ENCODE data around the gene CARF.

CARF gene

DNA sequence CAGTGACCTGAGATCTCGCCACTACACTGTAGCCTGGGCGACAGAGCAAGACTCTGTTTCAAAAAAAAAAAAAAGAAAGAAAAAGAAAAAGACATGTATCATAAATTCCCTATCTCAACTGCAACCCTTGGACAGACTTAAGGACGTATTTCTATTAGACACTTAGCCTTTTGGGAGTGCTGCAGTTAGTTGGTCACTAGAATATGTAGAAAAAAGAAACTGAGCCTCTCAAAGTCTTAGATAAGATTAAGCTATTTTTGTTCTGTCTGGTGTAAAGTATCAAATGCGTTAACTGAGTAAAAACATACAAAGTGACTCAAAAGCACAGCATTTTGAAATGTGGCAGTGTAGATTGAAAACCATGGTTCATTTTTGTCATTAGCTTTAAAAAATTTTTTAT lies 109.9 kb downstream of the CARF start:
- DNase-seq (ENCODE audit: low read depth), result no peak

- peak; percentile 50 for DNase-seq (ENCODE audit: low read depth)
These were observed 110.7 kb downstream of the CARF start for GRCh38 chr2:203022751-203023150.

- peak; percentile 27 for DNase-seq (ENCODE audit: low read depth)
These were observed 113.5 kb downstream of the CARF start for GRCh38 chr2:203025592-203025991.

GRCh38 chr2:203030545-203030944 lies 118.5 kb downstream of the CARF start:
- DNase-seq (ENCODE audit: low read depth), result no peak

DNA sequence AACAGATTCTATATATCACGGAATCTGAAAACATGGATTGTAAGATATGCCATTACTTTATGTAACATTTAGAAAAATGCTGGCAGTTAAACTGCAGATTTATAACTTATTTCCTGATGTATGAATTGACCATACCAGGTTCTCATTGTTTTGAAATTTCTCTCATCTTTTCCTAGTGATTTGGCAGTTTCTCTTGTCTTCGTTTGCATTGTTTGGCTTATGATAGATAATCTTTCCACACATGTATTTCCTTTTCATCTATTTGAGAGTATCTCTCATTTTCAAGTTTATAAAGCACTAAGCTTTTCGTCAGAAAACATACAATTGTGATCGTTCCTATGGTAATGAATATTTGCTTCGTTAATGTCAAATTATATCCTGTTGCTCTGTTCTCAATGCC lies 118.9 kb downstream of the CARF start:
- DNase-seq (ENCODE audit: low read depth), result no peak

DNA sequence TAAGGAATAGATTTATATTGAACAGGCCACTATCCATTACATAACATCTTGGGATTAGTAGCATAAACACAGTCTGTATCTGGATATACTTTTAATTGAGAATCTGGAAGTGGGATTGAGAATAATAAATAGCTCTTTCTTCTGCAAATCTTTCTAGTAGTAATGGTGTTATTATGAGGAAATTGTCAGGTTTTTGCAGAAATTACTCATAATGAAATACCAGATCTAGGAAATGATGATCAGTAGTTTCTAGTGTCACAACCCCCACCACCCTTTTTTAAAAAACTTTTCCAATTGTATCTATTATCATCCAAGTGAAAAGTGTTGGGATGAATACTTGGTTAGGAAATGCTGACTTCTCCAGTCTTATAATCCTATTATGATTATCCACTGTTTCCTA lies 121.3 kb downstream of the CARF start:
- no peak for DNase-seq (ENCODE audit: low read depth)

DNA sequence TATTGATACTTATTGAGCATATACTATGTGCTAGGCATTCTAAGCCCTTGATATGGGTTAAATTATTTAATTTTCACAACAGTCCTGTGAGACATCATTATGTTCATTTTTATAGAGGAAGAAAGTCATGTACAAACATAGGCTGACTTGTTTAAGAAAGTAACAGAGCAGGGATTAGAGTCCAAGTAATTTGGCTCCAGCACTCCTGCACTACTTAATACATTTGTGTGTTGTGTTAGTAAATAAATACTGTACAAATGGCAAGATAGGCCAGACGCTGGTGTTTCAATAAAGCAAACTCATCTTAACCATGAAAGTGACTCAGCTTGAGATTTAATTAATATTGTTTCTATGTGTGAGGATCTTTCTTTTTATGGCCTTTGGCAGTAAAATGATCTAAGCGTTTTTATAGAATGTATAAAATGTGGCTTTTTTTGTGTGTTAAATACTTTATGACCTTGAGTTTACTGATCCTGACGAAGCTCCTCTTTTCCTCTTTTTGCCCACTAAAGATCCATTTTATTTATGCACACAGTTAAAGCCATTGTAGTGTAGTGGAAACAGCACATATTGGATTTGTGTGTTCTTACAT lies 123.9 kb downstream of the CARF start:
- DNase-seq (ENCODE audit: low read depth), result no peak

Measured in EH (cell line).